Chondrocyte (in vitro differentiated cells): ENCODE data around the gene ATF1. TPM values are rescaled to one million over a fixed set of nuclear protein-coding genes. Genes with fewer than 3 reads are reported as not detected.
A peak's percentile ranks its signal among the peaks of the same experiment; 100 is the strongest.

Source experiments
- DNase-seq: peaks from one replicate; pipeline ENCODE4 v3.0.0; 2021; ENCODE audit warnings: mixed read lengths, low spot score
- H3K27ac Mint-ChIP-seq: one replicate; pipeline ENCODE4 v1.8.0; 2021; ENCODE audit warnings: mild to moderate bottlenecking, moderate library complexity, mixed read lengths; ENCODE audit not compliant: unreplicated experiment
- H3K27me3 Mint-ChIP-seq: 2 replicates; pipeline ENCODE4 v1.8.0; 2021; ENCODE audit warnings: low read depth, mixed read lengths
- H3K36me3 Mint-ChIP-seq: 2 replicates; pipeline ENCODE4 v1.8.0; 2021; ENCODE audit warnings: low read depth, mixed read lengths
- H3K4me1 Mint-ChIP-seq: 2 replicates; pipeline ENCODE4 v1.8.0; 2021; ENCODE audit warnings: low read depth, mild to moderate bottlenecking, mixed read lengths
- H3K4me3 Mint-ChIP-seq: one replicate; pipeline ENCODE4 v1.8.0; 2021; ENCODE audit warnings: mild to moderate bottlenecking, moderate library complexity, mixed read lengths; ENCODE audit not compliant: unreplicated experiment
- H3K9me3 Mint-ChIP-seq: 2 replicates; pipeline ENCODE4 v1.8.0; 2021; ENCODE audit warnings: low read depth, mixed read lengths
- CTCF ChIP-seq: fragments of 200-600 bp; sonication (generic); IDR thresholded peaks from 2 replicates; pipeline ENCODE4 v1.5.0; 2021; ENCODE audit warnings: antibody characterized with exemption, mild to moderate bottlenecking, moderate library complexity
- total RNA-seq: library from RNA; stranded (reverse); gene quantifications from 3 replicates; pipeline ENCODE4 v1.2.1, GENCODE V29; 2021

Gene ATF1
- total RNA-seq, 1 donor from 2014 or later = 22.6 TPM

DNA sequence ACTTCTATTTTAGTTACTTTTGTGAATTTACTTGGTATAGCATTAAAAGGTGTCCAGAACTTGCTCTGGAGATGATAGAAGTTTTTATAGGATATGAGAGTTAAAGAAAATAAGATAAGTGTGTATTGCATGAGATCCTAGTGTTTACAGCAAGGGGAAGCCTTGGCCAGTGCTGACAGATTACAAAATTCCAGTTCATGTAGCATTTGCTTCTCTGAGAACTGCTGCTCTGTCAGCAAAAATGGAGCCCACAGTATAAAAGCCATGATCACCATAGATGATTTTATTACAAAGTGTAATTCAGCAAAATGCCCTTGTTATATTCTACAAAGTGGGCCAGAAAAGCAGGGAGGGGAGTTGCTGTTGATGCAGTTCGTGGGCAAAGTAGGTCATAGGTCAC is 40.0 kb upstream of the ATF1 start:
- Mint-ChIP-seq H3K4me1 (peaks cover 18% of the 10 kb centered on the region), H3K4me3 (no peak overlapping the region), H3K27ac (no peak overlapping the region), H3K36me3 (peaks cover 30% of the 10 kb centered on the region), H3K9me3 (no peaks in the 10 kb centered on the region), H3K27me3 (no peaks in the 10 kb centered on the region)
- DNase-seq = no peak
- TF ChIP-seq CTCF = no peak

GRCh38 chr12:50725011-50725942 is 38.6 kb upstream of the ATF1 start:
- no peak for DNase-seq
- TF ChIP-seq CTCF = no peak
- peaks cover 18% of the 10 kb centered on the region for H3K4me1 Mint-ChIP-seq
- H3K4me3 Mint-ChIP-seq = no peak overlapping the region
- peaks cover 32% of the 10 kb centered on the region for H3K36me3 Mint-ChIP-seq
- H3K27ac Mint-ChIP-seq = peak overlapping the region; percentile 46
- no peaks in the 10 kb centered on the region for H3K9me3 Mint-ChIP-seq
- no peaks in the 10 kb centered on the region for H3K27me3 Mint-ChIP-seq

DNA sequence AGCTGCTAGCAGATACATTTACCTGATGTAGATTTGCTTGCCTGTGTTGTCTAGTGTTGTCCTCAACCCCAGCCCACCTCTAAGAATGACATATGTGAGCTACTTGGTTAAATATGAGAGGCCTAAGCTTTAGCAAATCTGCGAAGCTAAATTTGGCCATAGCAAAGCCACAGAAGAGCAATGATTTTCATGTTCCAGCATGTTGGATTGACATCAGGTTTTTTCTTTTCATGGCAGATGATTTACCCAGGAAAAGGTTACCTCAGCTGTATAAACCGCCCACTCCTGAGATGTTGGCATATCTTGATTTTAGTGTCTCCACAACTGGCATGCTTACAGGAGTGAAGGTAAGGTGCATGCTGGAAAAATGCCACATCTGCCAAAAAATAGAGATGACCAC is 36.4 kb upstream of the ATF1 start:
- Mint-ChIP-seq H3K27ac (no peak overlapping the region), H3K9me3 (no peaks in the 10 kb centered on the region), H3K27me3 (no peaks in the 10 kb centered on the region), H3K4me3 (no peak overlapping the region), H3K4me1 (peaks cover 18% of the 10 kb centered on the region), H3K36me3 (peaks cover 36% of the 10 kb centered on the region)
- DNase-seq = no peak
- TF ChIP-seq CTCF = no peak

DNA sequence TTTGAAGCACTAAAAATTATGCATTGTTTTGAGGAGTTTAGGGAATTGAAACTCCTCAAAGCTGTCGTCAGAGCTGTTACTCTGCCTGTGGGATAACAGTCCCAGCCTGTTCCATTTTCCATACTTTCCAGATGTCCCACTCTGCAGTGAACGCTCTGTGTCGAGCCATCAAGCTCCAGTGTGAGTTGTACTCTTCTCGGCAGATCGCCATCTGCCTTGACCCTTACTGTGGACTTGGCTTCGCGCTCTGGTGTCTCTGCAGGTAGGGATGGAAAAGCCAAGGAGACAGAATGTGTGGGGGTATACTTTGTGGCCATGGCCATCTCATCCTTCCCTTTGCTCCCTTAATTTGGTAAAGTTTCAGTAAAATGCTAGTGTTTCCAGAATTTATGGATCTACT is 35.5 kb upstream of the ATF1 start:
- peaks cover 33% of the 10 kb centered on the region for H3K36me3 Mint-ChIP-seq
- H3K4me3 Mint-ChIP-seq = no peak overlapping the region
- DNase-seq = no peak
- TF ChIP-seq CTCF = no peak
- no peaks in the 10 kb centered on the region for H3K27me3 Mint-ChIP-seq
- H3K9me3 Mint-ChIP-seq = no peaks in the 10 kb centered on the region
- no peak overlapping the region for H3K27ac Mint-ChIP-seq
- H3K4me1 Mint-ChIP-seq = peaks cover 18% of the 10 kb centered on the region

GRCh38 chr12:50728841-50729240 is 35.1 kb upstream of the ATF1 start:
- Mint-ChIP-seq H3K9me3 (no peaks in the 10 kb centered on the region), H3K4me1 (peaks cover 16% of the 10 kb centered on the region), H3K27ac (no peak overlapping the region), H3K36me3 (peaks cover 32% of the 10 kb centered on the region), H3K27me3 (no peaks in the 10 kb centered on the region), H3K4me3 (no peak overlapping the region)
- no peak for TF ChIP-seq CTCF
- DNase-seq = no peak
